WTC11 (cell line): ENCODE measurements around the gene RUNX2. TPM values are rescaled to one million over a fixed set of nuclear protein-coding genes. Genes with fewer than 3 reads are reported as not detected.

Experiments used
- ATAC-seq: fragments of 200-7000 bp; cut with Tn5 transposase; 2 replicates; pipeline ENCODE4 v1.10.0; 2021; ENCODE audit warnings: mild to moderate bottlenecking, moderate library complexity
- CTCF ChIA-PET: fragments of 300-600 bp; sonication (Branson Sonifier 250); formaldehyde crosslinking; loops from one replicate; lab custom pipeline; 2021; ENCODE audit warnings: antibody characterized with exemption; lab: Charles Lee
- POLR2A ChIA-PET: fragments of 350-600 bp; sonication (Branson Sonifier 250); formaldehyde crosslinking; loops from one replicate; lab custom pipeline; 2021; ENCODE audit warnings: antibody characterized with exemption; lab: Charles Lee
- DNase-seq: peaks from one replicate; pipeline ENCODE4 v3.0.0; 2021; ENCODE audit warnings: low spot score
- H3K27ac Mint-ChIP-seq: 2 replicates; pipeline ENCODE4 v1.8.0; 2021; ENCODE audit warnings: mixed read lengths
- H3K27me3 Mint-ChIP-seq: 2 replicates; pipeline ENCODE4 v1.8.0; 2021; ENCODE audit warnings: low read depth, mild to moderate bottlenecking, moderate library complexity, mixed read lengths
- H3K36me3 Mint-ChIP-seq: 2 replicates; pipeline ENCODE4 v1.8.0; 2021; ENCODE audit warnings: mixed read lengths
- H3K4me1 Mint-ChIP-seq: 2 replicates; pipeline ENCODE4 v1.8.0; 2022; ENCODE audit warnings: mixed read lengths
- H3K4me3 Mint-ChIP-seq: 2 replicates; pipeline ENCODE4 v1.8.0; 2021; ENCODE audit warnings: mild to moderate bottlenecking, moderate library complexity, mixed read lengths
- H3K9me3 Mint-ChIP-seq: 2 replicates; pipeline ENCODE4 v1.8.0; 2021; ENCODE audit warnings: mixed read lengths
- ATF1 ChIP-seq: sonication (generic); formaldehyde crosslinking; IDR thresholded peaks from 2 replicates; pipeline ENCODE4 v1.8.1; 2023; ENCODE audit warnings: mild to moderate bottlenecking, moderate library complexity, missing genetic modification reagents
- CREM ChIP-seq: sonication (generic); formaldehyde crosslinking; IDR thresholded peaks from 2 replicates; pipeline ENCODE4 v1.8.1; 2022; ENCODE audit warnings: mild to moderate bottlenecking, missing genetic modification reagents, moderate library complexity
- ELF4 ChIP-seq: sonication (generic); formaldehyde crosslinking; IDR thresholded peaks from 2 replicates; pipeline ENCODE4 v1.8.1; 2022; ENCODE audit warnings: low read depth, mild to moderate bottlenecking, moderate library complexity, missing genetic modification reagents
- FOXP1 ChIP-seq: sonication (generic); formaldehyde crosslinking; IDR thresholded peaks from 2 replicates; pipeline ENCODE4 v1.8.0; 2022; ENCODE audit warnings: missing genetic modification reagents, mild to moderate bottlenecking, moderate library complexity, borderline replicate concordance
- GABPB1 ChIP-seq: sonication (generic); formaldehyde crosslinking; IDR thresholded peaks from 2 replicates; pipeline ENCODE4 v1.8.1; 2023; ENCODE audit warnings: mild to moderate bottlenecking, missing genetic modification reagents
- HMGA2 ChIP-seq: fragments of 250-450 bp; sonication (Bioruptor Pico); IDR thresholded peaks from 2 replicates; pipeline ENCODE4 v1.4.0; 2021; ENCODE audit warnings: mild to moderate bottlenecking, moderate library complexity
- NFATC4 ChIP-seq: fragments of 250-450 bp; sonication (Bioruptor Pico); IDR thresholded peaks from 2 replicates; pipeline ENCODE4 v1.9.0; 2021; ENCODE audit warnings: mild to moderate bottlenecking
- NR3C1 ChIP-seq: sonication (generic); formaldehyde crosslinking; conservative IDR thresholded peaks from 2 replicates; pipeline ENCODE4 v1.8.1; 2023; ENCODE audit warnings: low read depth, mild to moderate bottlenecking, missing genetic modification reagents
- PRRX2 ChIP-seq: fragments of 250-450 bp; sonication (Bioruptor Pico); IDR thresholded peaks from 2 replicates; pipeline ENCODE4 v1.8.0; 2021; ENCODE audit warnings: mild to moderate bottlenecking
- RELA ChIP-seq: sonication (generic); formaldehyde crosslinking; IDR thresholded peaks from 2 replicates; pipeline ENCODE4 v1.8.1; 2022; ENCODE audit warnings: missing genetic modification reagents, mild to moderate bottlenecking, borderline replicate concordance
- SMAD3 ChIP-seq: sonication (generic); formaldehyde crosslinking; IDR thresholded peaks from 2 replicates; pipeline ENCODE4 v1.8.0; 2022; ENCODE audit warnings: missing genetic modification reagents, mild to moderate bottlenecking, borderline replicate concordance
- SP1 ChIP-seq: sonication (generic); formaldehyde crosslinking; conservative IDR thresholded peaks from 2 replicates; pipeline ENCODE4 v1.8.1; 2022; ENCODE audit warnings: missing genetic modification reagents
- TCF7 ChIP-seq: sonication (generic); formaldehyde crosslinking; IDR thresholded peaks from 2 replicates; pipeline ENCODE4 v1.8.0; 2022; ENCODE audit warnings: mild to moderate bottlenecking, low read depth, missing genetic modification reagents, moderate library complexity
- ZNF121 ChIP-seq: sonication (generic); formaldehyde crosslinking; IDR thresholded peaks from 2 replicates; pipeline ENCODE4 v1.8.0; 2023; ENCODE audit warnings: missing genetic modification reagents
- ZNF423 ChIP-seq: fragments of 250-450 bp; sonication (Bioruptor Pico); IDR thresholded peaks from 2 replicates; pipeline ENCODE4 v2.1.2; 2022; ENCODE audit warnings: mild to moderate bottlenecking, moderate library complexity
- total RNA-seq: library from RNA; stranded (reverse); gene quantifications from 3 replicates; pipeline ENCODE4 v1.2.3, GENCODE V29; 2021
- TF ChIP-seq, protein P1 (sequence below): sonication (generic); formaldehyde crosslinking; IDR thresholded peaks from 2 replicates; pipeline ENCODE4 v1.8.0; 2022; ENCODE audit warnings: mild to moderate bottlenecking, missing genetic modification reagents
- TF ChIP-seq, protein P2 (sequence below): fragments of 250-450 bp; sonication (Bioruptor Pico); IDR thresholded peaks from 2 replicates; pipeline ENCODE4 v1.9.0; 2021; ENCODE audit warnings: mild to moderate bottlenecking
- TF ChIP-seq, protein P3 (sequence below): sonication (generic); formaldehyde crosslinking; IDR thresholded peaks from 2 replicates; pipeline ENCODE4 v1.8.1; 2023; ENCODE audit warnings: mild to moderate bottlenecking, moderate library complexity, missing genetic modification reagents
- TF ChIP-seq, protein P4 (sequence below): sonication (generic); formaldehyde crosslinking; IDR thresholded peaks from 2 replicates; pipeline ENCODE4 v1.8.0; 2022; ENCODE audit warnings: mild to moderate bottlenecking, missing genetic modification reagents
- TF ChIP-seq, protein P5 (sequence below): sonication (generic); formaldehyde crosslinking; IDR thresholded peaks from 2 replicates; pipeline ENCODE4 v1.8.0; 2022; ENCODE audit warnings: mild to moderate bottlenecking, missing genetic modification reagents

The RUNX2 gene
- total RNA-seq, 1 experiment from 2014 or later: 0.28 TPM

DNA sequence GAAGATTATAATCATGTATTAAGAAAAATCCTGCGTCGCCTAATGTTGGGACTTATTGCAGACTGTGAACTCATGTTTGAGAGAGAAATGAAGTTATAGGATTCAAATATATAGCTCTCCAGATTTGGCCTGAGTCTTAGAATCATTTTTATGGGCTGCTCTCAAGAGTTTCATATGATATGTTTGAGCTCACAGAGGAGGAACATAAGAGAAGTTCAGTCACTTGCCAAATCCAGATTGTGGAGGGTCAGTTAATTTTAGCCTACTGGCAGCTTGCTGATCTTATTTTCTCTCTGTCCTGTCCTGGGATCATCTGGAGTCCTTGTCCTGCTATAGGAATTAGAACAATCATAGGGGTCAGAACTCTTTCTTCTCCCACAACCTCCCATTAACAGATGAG, 235.7 kb downstream of the RUNX2 start:
- no peak overlapping the region for H3K4me3 Mint-ChIP-seq

DNA sequence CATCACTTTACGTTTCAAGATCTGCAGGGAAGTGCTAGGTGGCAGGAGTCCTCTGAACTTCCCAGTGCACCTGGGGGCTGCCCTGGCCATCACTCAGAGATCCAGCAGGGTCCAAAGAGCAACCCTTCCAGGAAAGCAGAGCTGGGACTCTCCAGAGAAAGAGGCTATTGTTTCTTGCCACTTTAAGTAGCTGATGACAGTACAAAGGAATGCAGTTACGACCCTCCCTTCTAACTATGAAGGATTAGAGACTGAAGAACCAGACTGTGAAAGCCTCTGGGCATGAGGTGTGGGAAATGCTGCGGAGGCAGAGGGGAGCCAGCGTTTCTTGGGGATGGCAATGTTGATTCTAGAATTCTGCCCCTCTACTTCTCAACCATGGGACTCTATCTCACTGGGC, 238.8 kb downstream of the RUNX2 start:
- POLR2A ChIA-PET: no interaction called here

More for the DNA sequence above, 235.7 kb downstream of the RUNX2 start:
- Mint-ChIP-seq H3K27ac (no peak overlapping the region), H3K9me3 (no peaks in the 10 kb centered on the region), H3K4me1 (peaks cover 7% of the 10 kb centered on the region), H3K27me3 (no peaks in the 10 kb centered on the region; the same call in 1 of the 2 replicates), H3K36me3 (no peaks in the 10 kb centered on the region)
- POLR2A ChIA-PET: no interaction called here
- no peak for ATAC-seq
- no peak for DNase-seq
- CTCF ChIA-PET: interaction anchor here (1.4 kb wide), 1 partner anchor 151 kb away, joined by 3 read pairs; no protein-coding TSS in a partner anchor
- TF ChIP-seq FOXP1 (CRISPR knock-in tag): no peak
- TF ChIP-seq TCF7 (CRISPR knock-in tag): no peak
- no peak for TF ChIP-seq HMGA2 (CRISPR knock-in tag)
- TF ChIP-seq, protein P1, sequence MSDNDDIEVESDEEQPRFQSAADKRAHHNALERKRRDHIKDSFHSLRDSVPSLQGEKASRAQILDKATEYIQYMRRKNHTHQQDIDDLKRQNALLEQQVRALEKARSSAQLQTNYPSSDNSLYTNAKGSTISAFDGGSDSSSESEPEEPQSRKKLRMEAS (CRISPR knock-in tag): no peak

DNA sequence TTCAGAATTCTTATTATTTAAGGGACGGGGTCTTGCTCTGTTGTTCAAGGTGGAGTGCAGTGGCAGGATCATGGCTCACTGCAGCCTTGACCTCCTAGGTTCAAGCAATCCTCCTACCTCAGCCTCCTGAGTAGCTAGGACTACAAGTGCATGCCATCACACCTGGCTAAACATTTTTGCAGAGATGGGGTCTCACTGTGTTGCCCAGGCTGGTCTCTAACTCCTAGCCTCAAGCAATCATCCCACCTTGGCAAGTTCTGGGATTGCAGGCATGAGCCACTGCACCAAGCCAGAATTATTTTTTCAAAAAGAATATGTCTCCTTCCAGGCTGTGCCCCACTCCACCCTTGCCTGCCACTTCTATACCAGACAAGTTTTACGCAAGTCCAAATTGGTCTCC, 239.7 kb downstream of the RUNX2 start:
- Mint-ChIP-seq H3K27me3 (no peaks in the 10 kb centered on the region; the same call in 1 of the 2 replicates), H3K4me1 (peaks cover 7% of the 10 kb centered on the region), H3K27ac (no peak overlapping the region), H3K4me3 (no peak overlapping the region), H3K36me3 (no peaks in the 10 kb centered on the region), H3K9me3 (no peaks in the 10 kb centered on the region)
- ATAC-seq (no peak), DNase-seq (no peak)
- CTCF ChIA-PET: interaction anchor here (1.2 kb wide), 1 partner anchor 67 kb away, joined by 3 read pairs; no protein-coding TSS in a partner anchor
- POLR2A ChIA-PET: no interaction called here
- 0 out of 2 replicates have a peak, but pooled peaks have one; percentile 10 for TF ChIP-seq ZNF121
- no peak for TF ChIP-seq SMAD3 (CRISPR knock-in tag)
- no peak for TF ChIP-seq SP1 (CRISPR knock-in tag)

More for the DNA sequence above, 238.8 kb downstream of the RUNX2 start:
- no peak overlapping the region for H3K4me3 Mint-ChIP-seq
- ATAC-seq: peak; percentile 81
- TF ChIP-seq TCF7 (CRISPR knock-in tag): no peak
- TF ChIP-seq CREM (CRISPR knock-in tag): no peak
- no peak for TF ChIP-seq NFATC4 (CRISPR knock-in tag)
- TF ChIP-seq ELF4 (CRISPR knock-in tag): no peak
- TF ChIP-seq NR3C1 (CRISPR knock-in tag): no peak
- TF ChIP-seq, all 79 proteins: peak for 0
- CTCF ChIA-PET: interaction anchor here (1.0 kb wide), 1 partner anchor 148 kb away, joined by 3 read pairs; no protein-coding TSS in a partner anchor
- H3K4me1 Mint-ChIP-seq: peaks cover 7% of the 10 kb centered on the region
- H3K27me3 Mint-ChIP-seq: no peaks in the 10 kb centered on the region; the same call in 1 of the 2 replicates
- no peak overlapping the region for H3K27ac Mint-ChIP-seq
- DNase-seq: no peak
- H3K9me3 Mint-ChIP-seq: no peaks in the 10 kb centered on the region
- H3K36me3 Mint-ChIP-seq: no peaks in the 10 kb centered on the region

DNA sequence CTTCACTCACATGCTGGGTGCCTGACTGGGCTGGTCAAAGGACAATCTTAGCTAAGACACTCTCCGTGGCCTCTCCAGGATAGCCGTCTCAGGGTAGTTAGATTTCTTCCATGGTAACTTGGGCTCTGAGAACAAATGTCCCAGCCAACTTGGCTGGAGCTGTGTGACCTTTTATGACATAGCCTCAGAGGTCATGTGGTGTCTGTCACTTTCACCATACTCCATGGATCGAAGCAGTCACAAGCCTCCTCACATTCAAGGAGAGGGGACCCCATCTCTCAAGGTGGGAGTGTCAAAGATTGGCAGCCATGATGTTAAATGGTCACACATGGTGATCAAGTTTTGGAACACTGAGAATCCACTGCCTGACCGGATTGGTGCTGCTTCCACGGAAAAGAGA, 240.5 kb downstream of the RUNX2 start:
- ATAC-seq: no peak
- Mint-ChIP-seq H3K4me1 (peaks cover 7% of the 10 kb centered on the region), H3K27me3 (no peaks in the 10 kb centered on the region; the same call in 1 of the 2 replicates), H3K27ac (no peak overlapping the region), H3K9me3 (no peaks in the 10 kb centered on the region), H3K4me3 (no peak overlapping the region), H3K36me3 (no peaks in the 10 kb centered on the region)
- POLR2A ChIA-PET: no interaction called here
- DNase-seq: no peak
- TF ChIP-seq, protein P2, sequence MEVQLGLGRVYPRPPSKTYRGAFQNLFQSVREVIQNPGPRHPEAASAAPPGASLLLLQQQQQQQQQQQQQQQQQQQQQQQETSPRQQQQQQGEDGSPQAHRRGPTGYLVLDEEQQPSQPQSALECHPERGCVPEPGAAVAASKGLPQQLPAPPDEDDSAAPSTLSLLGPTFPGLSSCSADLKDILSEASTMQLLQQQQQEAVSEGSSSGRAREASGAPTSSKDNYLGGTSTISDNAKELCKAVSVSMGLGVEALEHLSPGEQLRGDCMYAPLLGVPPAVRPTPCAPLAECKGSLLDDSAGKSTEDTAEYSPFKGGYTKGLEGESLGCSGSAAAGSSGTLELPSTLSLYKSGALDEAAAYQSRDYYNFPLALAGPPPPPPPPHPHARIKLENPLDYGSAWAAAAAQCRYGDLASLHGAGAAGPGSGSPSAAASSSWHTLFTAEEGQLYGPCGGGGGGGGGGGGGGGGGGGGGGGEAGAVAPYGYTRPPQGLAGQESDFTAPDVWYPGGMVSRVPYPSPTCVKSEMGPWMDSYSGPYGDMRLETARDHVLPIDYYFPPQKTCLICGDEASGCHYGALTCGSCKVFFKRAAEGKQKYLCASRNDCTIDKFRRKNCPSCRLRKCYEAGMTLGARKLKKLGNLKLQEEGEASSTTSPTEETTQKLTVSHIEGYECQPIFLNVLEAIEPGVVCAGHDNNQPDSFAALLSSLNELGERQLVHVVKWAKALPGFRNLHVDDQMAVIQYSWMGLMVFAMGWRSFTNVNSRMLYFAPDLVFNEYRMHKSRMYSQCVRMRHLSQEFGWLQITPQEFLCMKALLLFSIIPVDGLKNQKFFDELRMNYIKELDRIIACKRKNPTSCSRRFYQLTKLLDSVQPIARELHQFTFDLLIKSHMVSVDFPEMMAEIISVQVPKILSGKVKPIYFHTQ (CRISPR knock-in tag): no peak
- TF ChIP-seq PRRX2 (CRISPR knock-in tag): no peak
- TF ChIP-seq, protein P3, sequence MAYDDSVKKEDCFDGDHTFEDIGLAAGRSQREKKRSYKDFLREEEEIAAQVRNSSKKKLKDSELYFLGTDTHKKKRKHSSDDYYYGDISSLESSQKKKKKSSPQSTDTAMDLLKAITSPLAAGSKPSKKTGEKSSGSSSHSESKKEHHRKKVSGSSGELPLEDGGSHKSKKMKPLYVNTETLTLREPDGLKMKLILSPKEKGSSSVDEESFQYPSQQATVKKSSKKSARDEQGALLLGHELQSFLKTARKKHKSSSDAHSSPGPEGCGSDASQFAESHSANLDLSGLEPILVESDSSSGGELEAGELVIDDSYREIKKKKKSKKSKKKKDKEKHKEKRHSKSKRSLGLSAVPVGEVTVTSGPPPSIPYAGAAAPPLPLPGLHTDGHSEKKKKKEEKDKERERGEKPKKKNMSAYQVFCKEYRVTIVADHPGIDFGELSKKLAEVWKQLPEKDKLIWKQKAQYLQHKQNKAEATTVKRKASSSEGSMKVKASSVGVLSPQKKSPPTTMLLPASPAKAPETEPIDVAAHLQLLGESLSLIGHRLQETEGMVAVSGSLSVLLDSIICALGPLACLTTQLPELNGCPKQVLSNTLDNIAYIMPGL (CRISPR knock-in tag): no peak
- no peak for TF ChIP-seq ZNF423 (CRISPR knock-in tag)
- no peak for TF ChIP-seq RELA (CRISPR knock-in tag)
- no peak for TF ChIP-seq SMAD3 (CRISPR knock-in tag)
- TF ChIP-seq, protein P4, sequence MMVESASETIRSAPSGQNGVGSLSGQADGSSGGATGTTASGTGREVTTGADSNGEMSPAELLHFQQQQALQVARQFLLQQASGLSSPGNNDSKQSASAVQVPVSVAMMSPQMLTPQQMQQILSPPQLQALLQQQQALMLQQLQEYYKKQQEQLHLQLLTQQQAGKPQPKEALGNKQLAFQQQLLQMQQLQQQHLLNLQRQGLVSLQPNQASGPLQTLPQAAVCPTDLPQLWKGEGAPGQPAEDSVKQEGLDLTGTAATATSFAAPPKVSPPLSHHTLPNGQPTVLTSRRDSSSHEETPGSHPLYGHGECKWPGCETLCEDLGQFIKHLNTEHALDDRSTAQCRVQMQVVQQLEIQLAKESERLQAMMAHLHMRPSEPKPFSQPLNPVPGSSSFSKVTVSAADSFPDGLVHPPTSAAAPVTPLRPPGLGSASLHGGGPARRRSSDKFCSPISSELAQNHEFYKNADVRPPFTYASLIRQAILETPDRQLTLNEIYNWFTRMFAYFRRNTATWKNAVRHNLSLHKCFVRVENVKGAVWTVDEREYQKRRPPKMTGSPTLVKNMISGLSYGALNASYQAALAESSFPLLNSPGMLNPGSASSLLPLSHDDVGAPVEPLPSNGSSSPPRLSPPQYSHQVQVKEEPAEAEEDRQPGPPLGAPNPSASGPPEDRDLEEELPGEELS (CRISPR knock-in tag): no peak
- TF ChIP-seq GABPB1 (CRISPR knock-in tag): no peak
- no peak for TF ChIP-seq ATF1
- TF ChIP-seq, protein P5, sequence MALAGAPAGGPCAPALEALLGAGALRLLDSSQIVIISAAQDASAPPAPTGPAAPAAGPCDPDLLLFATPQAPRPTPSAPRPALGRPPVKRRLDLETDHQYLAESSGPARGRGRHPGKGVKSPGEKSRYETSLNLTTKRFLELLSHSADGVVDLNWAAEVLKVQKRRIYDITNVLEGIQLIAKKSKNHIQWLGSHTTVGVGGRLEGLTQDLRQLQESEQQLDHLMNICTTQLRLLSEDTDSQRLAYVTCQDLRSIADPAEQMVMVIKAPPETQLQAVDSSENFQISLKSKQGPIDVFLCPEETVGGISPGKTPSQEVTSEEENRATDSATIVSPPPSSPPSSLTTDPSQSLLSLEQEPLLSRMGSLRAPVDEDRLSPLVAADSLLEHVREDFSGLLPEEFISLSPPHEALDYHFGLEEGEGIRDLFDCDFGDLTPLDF (CRISPR knock-in tag): no peak
- CTCF ChIA-PET: interaction anchor here (0.6 to 1.2 kb wide), 2 partner anchors 68 to 128 kb away, joined by 3 to 4 read pairs; no protein-coding TSS in a partner anchor
